Activated CD8-positive, alpha-beta memory T cell treated with anti-CD3 and anti-CD28 coated beads for 1 hour (primary cell): Measurements from ENCODE around the gene SLC35G3.
"Not testable (repeated sequence)": the region's sequence is repeated elsewhere in the genome, so short reads cannot be mapped to it uniquely, and the experiment has no call there.

Experiments
- DNase-seq, 2 donors: peaks; one replicate each; pipeline ENCODE4 v3.0.0-alpha.2; 2020; ENCODE audit warnings: low read depth in 1 of 2; ENCODE audit errors: extremely low read depth in 1 of 2

SLC35G3 gene

GRCh38 chr17:35167046-35167445, 27.1 kb downstream of the SLC35G3 start:
- DNase-seq = no peak

GRCh38 chr17:35166526-35166925, 27.7 kb downstream of the SLC35G3 start:
- no peak for DNase-seq

GRCh38 chr17:35164716-35165115, 29.5 kb downstream of the SLC35G3 start:
- DNase-seq = no peak

- no peak for DNase-seq
These were observed 30.3 kb downstream of the SLC35G3 start for GRCh38 chr17:35163886-35164285.

- DNase-seq = no peak
These were observed 31.4 kb downstream of the SLC35G3 start for GRCh38 chr17:35162755-35163154.

- no peak for DNase-seq
These were observed 32.9 kb downstream of the SLC35G3 start for GRCh38 chr17:35161281-35161761.

- DNase-seq = peak in 1 of 2 donors; percentile 27
These were observed 33.6 kb downstream of the SLC35G3 start for GRCh38 chr17:35160354-35161201.

- no peak for DNase-seq
These were observed 34.3 kb downstream of the SLC35G3 start for GRCh38 chr17:35159940-35160339.

- DNase-seq = no peak
These were observed 38.9 kb downstream of the SLC35G3 start for GRCh38 chr17:35155246-35155645.

- DNase-seq = no peak
These were observed 39.7 kb downstream of the SLC35G3 start for GRCh38 chr17:35154196-35155165.

- no peak for DNase-seq
These were observed 41.6 kb downstream of the SLC35G3 start for GRCh38 chr17:35152421-35153140.

- DNase-seq = not testable (repeated sequence)
These were observed 43.1 kb downstream of the SLC35G3 start for GRCh38 chr17:35151080-35151479.

- no peak for DNase-seq
These were observed 44.3 kb downstream of the SLC35G3 start for GRCh38 chr17:35149941-35150340.

- DNase-seq = no peak
These were observed 46.0 kb downstream of the SLC35G3 start for GRCh38 chr17:35148144-35148543.

GRCh38 chr17:35147375-35147905, 46.8 kb downstream of the SLC35G3 start, which contains the start of gene UNC45B:
Gene UNC45B, plus strand, starts transcription at chr17:35147817. Its CDS starts 447 bp downstream, at chr17:35148264.
- DNase-seq = no peak

- no peak for DNase-seq
These were observed 47.9 kb downstream of the SLC35G3 start for GRCh38 chr17:35146214-35146833.

- no peak for DNase-seq
These were observed 49.4 kb downstream of the SLC35G3 start for GRCh38 chr17:35144840-35145239.
